Ishikawa (cell line): Measurements from ENCODE around the gene BAG5.

Experiments used
- FOXM1 ChIP-seq: IDR thresholded peaks from 2 replicates; pipeline ENCODE4 v1.6.1; 2012; ENCODE audit warnings: low read depth, borderline replicate concordance
- MAX ChIP-seq: IDR thresholded peaks from 2 replicates; pipeline ENCODE4 v1.6.1; 2012
- NFIC ChIP-seq: IDR thresholded peaks from 2 replicates; pipeline ENCODE4 v1.6.1; 2012
- REST ChIP-seq: IDR thresholded peaks from 2 replicates; pipeline ENCODE4 v1.6.1; 2012; ENCODE audit warnings: low read depth, mild to moderate bottlenecking
- TAF1 ChIP-seq: IDR thresholded peaks from 2 replicates; pipeline ENCODE4 v1.6.1; 2012; ENCODE audit warnings: low read depth, mild to moderate bottlenecking
- USF1 ChIP-seq: IDR thresholded peaks from 2 replicates; pipeline ENCODE4 v1.6.1; 2012

- no peak for TF ChIP-seq REST
- no peak for TF ChIP-seq USF1
- TF ChIP-seq TAF1: no peak
- no peak for TF ChIP-seq MAX
- no peak for TF ChIP-seq NFIC
- no peak for TF ChIP-seq FOXM1
These were observed 34.3 kb downstream of the BAG5 start for GRCh38 chr14:103528146-103528586.
